GM12878 (cell line): ENCODE data around the gene TBCD. TPM values are rescaled to one million over a fixed set of nuclear protein-coding genes. Genes with fewer than 3 reads are reported as not detected.

ENCODE experiments used
- ATAC-seq: fragments of 200-7000 bp; cut with Tn5 transposase; 3 replicates; pipeline ENCODE4 v1.9.1; 2020; ENCODE audit warnings: mild to moderate bottlenecking, moderate library complexity
- BruUV-seq: library from RNA; stranded (reverse); fragments of 400-500 nt; replicated peaks from 2 replicates; lab custom pipeline; 2021; lab: Mats Ljungman, UMichigan
- CTCF ChIA-PET: fragments of 300-600 bp; sonication (Branson Sonifier 250); formaldehyde crosslinking; extraction: SDS; loops from one replicate; lab custom pipeline; 2021; ENCODE audit warnings: inconsistent platforms; lab: Yijun Ruan, JAX
- POLR2A ChIA-PET: fragments of 350-600 bp; formaldehyde crosslinking; extraction: SDS; loops from one replicate; lab custom pipeline; 2021; ENCODE audit warnings: inconsistent platforms; lab: Charles Lee
- RAD21 ChIA-PET: fragments of 300-600 bp; sonication (Branson Sonifier 250); formaldehyde crosslinking; loops from one replicate; lab custom pipeline; 2023; ENCODE audit warnings: antibody characterized with exemption; ENCODE audit not compliant: unreplicated experiment; lab: Charles Lee
- SMC1A ChIA-PET: fragments of 300-600 bp; sonication (Branson Sonifier 250); formaldehyde crosslinking; loops from one replicate; lab custom pipeline; 2023; ENCODE audit not compliant: unreplicated experiment, uncharacterized antibody; lab: Charles Lee
- DNase-seq: peaks from one replicate; pipeline ENCODE4 v3.0.0-alpha.2; 2011; ENCODE audit warnings: low read depth, low spot score
- FAIRE-seq: peaks from 3 replicates; lab custom pipeline; 2011; peaks lifted over from hg19 to GRCh38; lab: Jason Lieb, UNC
- H2AFZ ChIP-seq: 2 replicates; pipeline ENCODE4 v1.6.0; 2011; ENCODE audit warnings: low read depth, low read length, control low read depth; ENCODE audit not compliant: control insufficient read depth
- H3K27ac ChIP-seq: 2 replicates; pipeline ENCODE4 v1.5.1; 2011; ENCODE audit warnings: control low read depth; ENCODE audit not compliant: control insufficient read depth, insufficient read depth
- H3K27me3 ChIP-seq, 2 experiments: replicated peaks in 1 of 2; 2 replicates each; pipeline versions ENCODE4 v1.6.0 to v1.6.1; 2011; ENCODE audit warnings: low read length in 1 of 2; ENCODE audit not compliant: control insufficient read depth in 2 of 2, insufficient read depth in 2 of 2
- H3K36me3 ChIP-seq, 2 experiments: 2 replicates each; pipeline ENCODE4 v1.5.1; 2011; ENCODE audit warnings: low read length in 1 of 2; ENCODE audit not compliant: control insufficient read depth in 2 of 2, insufficient read depth in 2 of 2
- H3K4me1 ChIP-seq: 2 replicates; pipeline ENCODE4 v1.6.1; 2011; ENCODE audit warnings: mild to moderate bottlenecking, low read length, moderate library complexity, mixed read lengths; ENCODE audit not compliant: control insufficient read depth, insufficient read depth
- H3K4me2 ChIP-seq: 2 replicates; pipeline ENCODE4 v1.6.0; 2011; ENCODE audit warnings: control low read depth; ENCODE audit not compliant: control insufficient read depth, insufficient read depth
- H3K4me3 ChIP-seq: fragments of 200-600 bp; sonication (generic); 2 replicates; pipeline ENCODE4 v1.5.1; 2016
- H3K79me2 ChIP-seq: 2 replicates; pipeline ENCODE4 v1.6.0; 2011; ENCODE audit warnings: low read length; ENCODE audit not compliant: control insufficient read depth, insufficient read depth
- H3K9ac ChIP-seq: 2 replicates; pipeline ENCODE4 v1.8.0; 2011; ENCODE audit warnings: low read length, control low read depth, mixed read lengths; ENCODE audit not compliant: control insufficient read depth, insufficient read depth
- H3K9me3 ChIP-seq: replicated peaks from 3 replicates; pipeline ENCODE4 v1.5.1; 2011; ENCODE audit warnings: mild to moderate bottlenecking, low read length; ENCODE audit not compliant: control insufficient read depth, insufficient read depth
- H4K20me1 ChIP-seq: 2 replicates; pipeline ENCODE4 v1.6.0; 2011; ENCODE audit not compliant: control insufficient read depth, insufficient read depth
- CHD1 ChIP-seq: IDR thresholded peaks from 2 replicates; pipeline ENCODE4 v1.6.1; 2012; ENCODE audit warnings: low read depth, low read length, improper control_type of control experiment
- EGR1 ChIP-seq, 2 experiments: IDR thresholded peaks; 1 replicate in 1 of 2; 2 replicates in 1 of 2; pipeline ENCODE4 v1.6.1; 2011 to 2012; ENCODE audit warnings: low read depth in 2 of 2, low read length in 2 of 2, borderline replicate concordance in 1 of 2, mild to moderate bottlenecking in 1 of 2, moderate library complexity in 1 of 2
- MXI1 ChIP-seq: fragments of 150-350 bp; IDR thresholded peaks from 2 replicates; pipeline ENCODE4 v1.6.1; 2011; ENCODE audit warnings: low read depth, mild to moderate bottlenecking, inconsistent platforms, low read length, improper control_type of control experiment
- NKRF ChIP-seq: fragments of 450-650 bp; conservative IDR thresholded peaks from 2 replicates; pipeline ENCODE4 v1.6.1; 2017; ENCODE audit warnings: mild to moderate bottlenecking, moderate library complexity
- NR2C2 ChIP-seq: IDR thresholded peaks from 2 replicates; pipeline ENCODE4 v1.6.1; 2011; ENCODE audit warnings: borderline replicate concordance, low read depth; ENCODE audit not compliant: control insufficient read depth, insufficient read length
- RCOR1 ChIP-seq: conservative IDR thresholded peaks from 2 replicates; pipeline ENCODE4 v1.6.1; 2012; ENCODE audit warnings: low read depth, low read length, improper control_type of control experiment
- SP1 ChIP-seq: IDR thresholded peaks from one replicate; pipeline ENCODE4 v1.6.1; 2011; ENCODE audit warnings: low read depth, low read length
- WGBS: methylation state at CpG from one replicate; pipeline ENCODE4 v1.1.6; 2016; ENCODE audit warnings: low lambda C conversion rate; ENCODE audit not compliant: insufficient replicate concordance, insufficient coverage; ENCODE audit errors: missing lambda C conversion rate; 5-methylcytosine and 5-hydroxymethylcytosine counted together
- in situ Hi-C: fragments of 300-500 bp; cut with MboI; formaldehyde crosslinking; loops from 9 replicates; pipeline ENCODE4 v1.14.3; 2018; ENCODE audit warnings: mixed read lengths
- intact Hi-C: fragments of 100-400 bp; cut with micrococcal nuclease; formaldehyde crosslinking; loops from one replicate; pipeline ENCODE4 v1.14.2; 2022; ENCODE audit not compliant: unreplicated experiment
- polyA plus RNA-seq, 11 experiments: library from polyadenylated mRNA; depleted of rRNA in 4 of 11; unstranded in 6 of 11; stranded (reverse) in 5 of 11; fragments of >200 nt; fragmentation: Nextera tagmentation in 4 of 11; fragmentation: Illumina TruSeq in 1 of 11; extraction: Ambion mirVana in 4 of 11; extraction: Trizol in 1 of 11; gene quantifications; 1 replicate in 1 of 11; 2 replicates in 10 of 11; pipeline versions ENCODE4 v1.2.1 to v1.2.3, GENCODE V29; 2011 to 2016; ENCODE audit warnings: inconsistent platforms in 2 of 11, missing spikeins in 2 of 11, low read depth in 1 of 11
- total RNA-seq, 4 experiments: library from RNA; depleted of rRNA in 3 of 4; stranded (reverse); fragments of >200 nt in 3 of 4; fragmentation: Illumina TruSeq in 1 of 4; extraction: Trizol in 1 of 4; gene quantifications; 2 replicates each; pipeline versions ENCODE4 v1.2.1 to v1.2.3, GENCODE V29; 2013 to 2021
- TF ChIP-seq, protein P1 (sequence below): IDR thresholded peaks from 2 replicates; pipeline ENCODE4 v1.6.1; 2012; ENCODE audit warnings: low read depth, low read length, improper control_type of control experiment
- TF ChIP-seq, protein P2 (sequence below): IDR thresholded peaks from 2 replicates; pipeline ENCODE4 v1.6.1; 2012; ENCODE audit warnings: low read length, inconsistent platforms
- TF ChIP-seq, protein P3 (sequence below): fragments of 450-650 bp; IDR thresholded peaks from 2 replicates; pipeline ENCODE4 v1.6.1; 2017; ENCODE audit warnings: mild to moderate bottlenecking, low read depth, inconsistent platforms; ENCODE audit not compliant: poor library complexity, severe bottlenecking

Gene TBCD
- total and polyA plus RNA-seq, 10 of the 15 experiments (the other 5 are each of a cell fraction or from before 2014, with no cell fraction given), result 10.3 to 114 (median 52.4) TPM

- no peaks in the 10 kb centered on the region for H3K9me3 ChIP-seq
- in situ Hi-C loops (no loop called here), intact Hi-C loops (no loop called here)
- ATAC-seq (no peak), DNase-seq (no peak)
- H3K4me3 ChIP-seq, result no peak overlapping the region
- H3K79me2 ChIP-seq, result no peaks in the 10 kb centered on the region
- H3K9ac ChIP-seq, result no peak overlapping the region
- no peak overlapping the region for H3K27ac ChIP-seq
- H4K20me1 ChIP-seq, result no peaks in the 10 kb centered on the region
- ChIA-PET SMC1A (no interaction called here), POLR2A (no interaction called here), CTCF (no interaction called here)
- H2AFZ ChIP-seq, result no peak overlapping the region
- H3K4me1 ChIP-seq, result peaks cover 5% of the 10 kb centered on the region
- H3K4me2 ChIP-seq, result no peak overlapping the region
- no peaks in the 10 kb centered on the region for H3K27me3 ChIP-seq
- no peak for TF ChIP-seq CHD1
- no peak for TF ChIP-seq RCOR1
- TF ChIP-seq NR2C2, result no peak
- no peak for TF ChIP-seq SP1
- TF ChIP-seq, protein P1, sequence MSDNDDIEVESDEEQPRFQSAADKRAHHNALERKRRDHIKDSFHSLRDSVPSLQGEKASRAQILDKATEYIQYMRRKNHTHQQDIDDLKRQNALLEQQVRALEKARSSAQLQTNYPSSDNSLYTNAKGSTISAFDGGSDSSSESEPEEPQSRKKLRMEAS, result no peak
- TF ChIP-seq, protein P2, sequence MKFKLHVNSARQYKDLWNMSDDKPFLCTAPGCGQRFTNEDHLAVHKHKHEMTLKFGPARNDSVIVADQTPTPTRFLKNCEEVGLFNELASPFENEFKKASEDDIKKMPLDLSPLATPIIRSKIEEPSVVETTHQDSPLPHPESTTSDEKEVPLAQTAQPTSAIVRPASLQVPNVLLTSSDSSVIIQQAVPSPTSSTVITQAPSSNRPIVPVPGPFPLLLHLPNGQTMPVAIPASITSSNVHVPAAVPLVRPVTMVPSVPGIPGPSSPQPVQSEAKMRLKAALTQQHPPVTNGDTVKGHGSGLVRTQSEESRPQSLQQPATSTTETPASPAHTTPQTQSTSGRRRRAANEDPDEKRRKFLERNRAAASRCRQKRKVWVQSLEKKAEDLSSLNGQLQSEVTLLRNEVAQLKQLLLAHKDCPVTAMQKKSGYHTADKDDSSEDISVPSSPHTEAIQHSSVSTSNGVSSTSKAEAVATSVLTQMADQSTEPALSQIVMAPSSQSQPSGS, result no peak
- no peak for TF ChIP-seq MXI1
- TF ChIP-seq, protein P3, sequence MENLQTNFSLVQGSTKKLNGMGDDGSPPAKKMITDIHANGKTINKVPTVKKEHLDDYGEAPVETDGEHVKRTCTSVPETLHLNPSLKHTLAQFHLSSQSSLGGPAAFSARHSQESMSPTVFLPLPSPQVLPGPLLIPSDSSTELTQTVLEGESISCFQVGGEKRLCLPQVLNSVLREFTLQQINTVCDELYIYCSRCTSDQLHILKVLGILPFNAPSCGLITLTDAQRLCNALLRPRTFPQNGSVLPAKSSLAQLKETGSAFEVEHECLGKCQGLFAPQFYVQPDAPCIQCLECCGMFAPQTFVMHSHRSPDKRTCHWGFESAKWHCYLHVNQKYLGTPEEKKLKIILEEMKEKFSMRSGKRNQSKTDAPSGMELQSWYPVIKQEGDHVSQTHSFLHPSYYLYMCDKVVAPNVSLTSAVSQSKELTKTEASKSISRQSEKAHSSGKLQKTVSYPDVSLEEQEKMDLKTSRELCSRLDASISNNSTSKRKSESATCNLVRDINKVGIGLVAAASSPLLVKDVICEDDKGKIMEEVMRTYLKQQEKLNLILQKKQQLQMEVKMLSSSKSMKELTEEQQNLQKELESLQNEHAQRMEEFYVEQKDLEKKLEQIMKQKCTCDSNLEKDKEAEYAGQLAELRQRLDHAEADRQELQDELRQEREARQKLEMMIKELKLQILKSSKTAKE, result no peak
- no peak for TF ChIP-seq EGR1 (IDR thresholded peaks at IDR 0.05; ENCODE audit: borderline replicate concordance in 1 of 2, low read depth in 2 of 2, low read length in 2 of 2)
- no peak for TF ChIP-seq NKRF
- TF ChIP-seq, all 136 proteins: peak for 0
- no TSS peak for BruUV-seq
- peaks cover 0 to 2% of the 10 kb centered on the region in 2 experiments; a peak in 2 of 4 replicates for H3K36me3 ChIP-seq
- WGBS, result 90% methylated on average over 16 of the region's 16 CpGs
- FAIRE-seq, result no peak
- RAD21 ChIA-PET, result interaction anchor here (3.0 to 3.1 kb wide), 2 partner anchors 22 to 61 kb away, joined by 12 to 13 read pairs; no protein-coding TSS in a partner anchor
These were observed 90.2 kb downstream of the TBCD start for GRCh38 chr17:82841921-82842596.
